ENCODE results near the gene ERC1.
"Not testable (repeated sequence)": the region's sequence is repeated elsewhere in the genome, so short reads cannot be mapped to it uniquely, and the experiment has no call there.

The ERC1 gene

DNA sequence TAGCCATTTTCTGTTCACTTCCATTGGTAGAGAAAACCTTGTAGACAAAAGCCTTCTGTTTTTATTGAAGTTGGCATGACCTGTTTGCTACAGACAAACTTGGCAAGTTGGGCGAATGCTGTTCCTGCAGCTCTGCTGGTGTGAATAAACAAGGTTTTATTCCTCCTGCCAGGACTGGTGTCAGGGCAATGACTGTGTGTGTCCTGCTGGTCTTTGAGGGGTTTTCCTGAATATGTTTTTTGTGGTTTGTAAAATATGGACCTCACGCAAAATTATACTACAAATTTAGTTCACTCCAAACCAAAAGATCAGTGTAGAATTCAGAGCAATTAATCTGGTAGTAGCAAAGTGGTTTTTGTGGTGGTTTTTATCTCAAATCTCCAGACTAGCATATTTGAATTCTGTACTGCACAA, 140.8 kb downstream of the ERC1 start:
- DNase-seq = no peak

DNA sequence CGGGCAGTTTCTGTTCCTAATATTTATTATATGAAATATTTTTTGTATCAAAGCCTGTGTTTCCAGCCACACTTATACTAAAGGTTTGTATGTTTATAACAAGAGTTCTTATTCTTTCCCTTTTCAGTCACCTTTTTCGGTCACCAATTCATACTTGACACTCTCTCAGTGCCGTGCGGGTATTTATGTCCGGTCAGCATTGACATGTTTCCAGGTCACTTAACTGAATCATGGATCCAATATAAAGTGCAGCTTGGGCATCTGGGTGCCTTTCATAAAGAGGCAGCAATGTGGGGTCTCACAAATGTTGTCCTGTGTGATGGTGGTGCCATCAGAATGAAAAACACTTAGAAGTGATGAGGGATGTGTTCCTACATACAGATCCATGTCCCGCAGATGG, 141.3 kb downstream of the ERC1 start:
- DNase-seq = no peak

DNA sequence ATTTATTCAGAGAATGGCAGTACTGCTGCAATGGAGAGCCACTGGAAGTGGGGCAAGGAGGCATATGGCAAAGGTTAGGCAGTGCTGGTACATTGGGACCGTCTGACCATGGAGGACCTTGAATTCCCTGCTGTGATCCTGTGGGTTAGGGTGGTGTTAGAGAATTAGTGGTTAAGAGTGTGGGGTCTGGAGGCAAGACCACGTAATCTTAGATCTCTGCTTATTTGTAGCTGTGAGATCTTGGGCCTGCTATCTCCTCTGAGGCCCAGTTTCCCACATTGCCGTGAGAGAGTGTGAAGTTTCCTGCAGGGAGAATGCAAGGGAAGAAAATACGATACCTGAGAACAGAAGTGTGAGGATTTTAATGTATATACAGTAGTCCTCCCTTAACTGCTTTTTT, 147.7 kb downstream of the ERC1 start:
- DNase-seq = no peak

DNA sequence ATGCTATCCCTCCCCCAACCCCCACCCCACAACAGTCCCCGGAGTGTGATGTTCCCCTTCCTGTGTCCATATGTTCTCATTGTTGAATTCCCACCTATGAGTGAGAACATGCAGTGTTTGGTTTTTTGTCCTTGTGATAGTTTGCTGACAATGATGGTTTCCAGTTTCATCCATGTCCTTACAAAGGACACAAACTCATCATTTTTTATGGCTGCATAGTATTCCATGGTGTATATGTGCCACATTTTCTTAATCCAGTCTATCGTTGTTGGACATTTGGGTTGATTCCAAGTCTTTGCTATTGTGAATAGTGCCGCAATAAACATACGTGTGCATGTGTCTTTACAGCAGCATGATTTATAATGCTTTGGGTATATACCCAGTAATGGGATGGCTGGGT, 155.7 kb downstream of the ERC1 start:
- DNase-seq = not testable (repeated sequence)

DNA sequence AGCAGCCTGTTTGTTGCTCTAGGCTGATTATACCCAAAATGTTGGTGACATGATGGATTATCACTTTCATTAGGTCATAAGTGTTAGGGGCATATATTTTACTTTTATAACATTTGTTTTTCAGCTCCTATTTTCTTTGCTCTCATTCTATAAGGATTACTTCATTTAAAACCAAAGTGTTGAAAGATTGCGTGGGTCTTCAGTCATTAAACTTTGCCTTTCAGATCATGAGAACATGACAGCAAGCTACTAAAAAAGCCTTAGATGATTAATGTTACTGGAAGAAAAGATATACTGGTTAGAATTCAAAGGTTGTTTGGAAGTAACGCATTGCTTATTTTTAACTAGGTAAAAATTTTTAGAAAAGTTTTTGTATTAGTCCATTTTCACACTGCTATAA, 156.8 kb downstream of the ERC1 start:
- DNase-seq = no peak

DNA sequence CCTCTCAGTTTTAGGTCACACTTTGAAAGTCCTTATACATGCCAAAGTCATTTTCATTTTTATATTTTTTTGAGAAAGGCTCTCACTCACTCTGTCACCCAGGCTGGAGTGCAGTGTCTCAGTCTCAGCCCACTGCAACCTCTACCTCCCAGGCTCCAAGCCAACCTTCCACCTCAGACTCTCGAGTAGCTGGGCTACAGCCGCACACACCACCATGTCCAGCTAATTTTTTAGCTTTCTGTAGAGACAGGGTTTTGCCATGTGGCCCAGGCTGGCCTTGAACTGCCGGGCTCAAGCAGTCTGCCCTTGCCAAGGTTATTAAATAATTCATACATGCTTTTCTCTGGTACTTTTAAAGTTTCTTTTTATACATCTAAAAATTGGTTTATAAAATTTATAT, 166.0 kb downstream of the ERC1 start:
- no peak for DNase-seq

DNA sequence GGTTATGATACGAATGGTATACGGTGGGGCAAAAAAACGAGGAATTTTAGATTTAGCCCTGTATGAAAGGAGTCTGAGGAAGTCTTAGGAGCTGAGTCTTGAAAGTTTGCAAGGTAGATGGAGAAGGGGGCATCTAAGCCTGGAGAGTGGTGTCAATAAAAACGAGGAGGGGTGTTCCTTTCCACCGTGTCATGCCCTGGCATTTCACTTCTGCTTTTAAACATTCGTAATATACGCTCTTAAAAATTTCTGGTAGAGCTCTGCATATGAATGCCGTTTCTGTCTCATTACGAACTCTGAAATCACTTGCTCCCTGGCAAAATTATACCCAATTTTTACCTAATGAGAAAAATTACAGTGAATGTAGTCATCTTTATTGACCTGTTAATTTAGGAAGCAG, 170.2 kb downstream of the ERC1 start:
- DNase-seq = no peak

DNA sequence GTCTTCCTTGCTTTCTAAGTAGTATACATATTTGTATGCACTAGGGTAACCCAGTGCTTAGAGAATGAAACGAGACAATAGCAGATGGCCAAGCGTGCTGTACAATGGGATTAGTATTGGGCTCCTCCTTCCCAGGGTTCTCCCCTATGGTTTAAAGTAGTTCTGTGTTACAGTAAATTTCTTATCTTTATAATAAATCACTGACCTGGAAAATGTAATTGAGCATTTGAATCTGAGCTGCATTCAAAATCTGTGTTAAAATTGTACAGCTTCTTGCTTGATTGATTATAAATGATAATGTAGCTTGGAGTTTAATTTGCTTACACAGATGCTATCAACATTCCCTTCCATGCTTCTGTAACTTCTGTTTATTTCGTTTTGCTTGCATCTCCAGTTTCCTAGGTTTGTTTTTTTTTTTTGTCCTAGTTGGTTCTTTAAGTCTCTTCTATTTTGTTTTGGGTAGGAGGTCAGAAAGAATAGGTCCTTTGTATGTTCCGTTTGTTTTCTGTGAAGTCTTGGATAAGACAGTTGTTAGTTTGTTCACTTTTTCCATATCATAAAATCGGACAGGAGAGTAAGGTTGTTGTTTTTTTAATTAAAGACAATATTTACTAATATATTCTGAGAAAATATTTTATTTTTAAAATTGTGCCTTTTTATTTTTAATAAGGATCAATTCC, 171.2 kb downstream of the ERC1 start:
- no peak for DNase-seq

DNA sequence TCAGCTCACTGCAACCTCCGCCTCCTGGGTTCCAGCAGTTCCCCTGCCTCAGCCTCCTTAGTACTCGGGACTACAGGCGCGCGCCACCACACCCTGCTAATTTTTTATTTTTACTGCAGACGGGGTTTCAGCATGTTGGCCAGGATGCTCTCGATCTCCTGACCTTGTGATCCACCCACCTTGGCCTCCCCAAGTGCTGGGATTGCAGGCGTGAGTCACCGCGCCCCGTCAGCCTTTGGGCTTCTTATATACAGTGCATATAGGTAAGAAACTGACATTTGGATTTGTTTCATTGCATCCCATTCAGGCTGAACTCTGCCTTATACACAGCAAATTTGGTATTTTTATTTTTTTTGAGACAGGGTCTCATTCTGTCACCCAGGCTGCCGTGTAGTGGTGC, 176.8 kb downstream of the ERC1 start:
- no peak for DNase-seq

DNA sequence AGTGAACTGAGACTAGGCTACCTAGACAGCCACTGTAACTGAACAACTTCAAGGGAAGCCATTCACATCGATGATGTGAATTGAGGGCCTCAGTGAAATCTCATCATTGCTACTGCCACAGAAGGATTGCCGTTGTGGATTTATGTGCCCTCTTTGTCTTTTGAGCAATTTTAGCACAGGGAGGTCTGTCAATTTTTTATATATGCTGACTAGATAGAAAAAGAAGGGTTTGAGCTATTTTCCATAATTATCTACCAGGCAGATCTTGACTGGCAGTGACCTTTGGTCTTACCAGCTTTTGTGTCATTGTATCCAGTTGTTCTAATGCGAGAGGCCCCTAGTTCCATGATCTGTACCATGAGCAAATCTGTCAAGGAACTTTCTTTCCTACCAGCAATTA, 179.4 kb downstream of the ERC1 start:
- DNase-seq = no peak

DNA sequence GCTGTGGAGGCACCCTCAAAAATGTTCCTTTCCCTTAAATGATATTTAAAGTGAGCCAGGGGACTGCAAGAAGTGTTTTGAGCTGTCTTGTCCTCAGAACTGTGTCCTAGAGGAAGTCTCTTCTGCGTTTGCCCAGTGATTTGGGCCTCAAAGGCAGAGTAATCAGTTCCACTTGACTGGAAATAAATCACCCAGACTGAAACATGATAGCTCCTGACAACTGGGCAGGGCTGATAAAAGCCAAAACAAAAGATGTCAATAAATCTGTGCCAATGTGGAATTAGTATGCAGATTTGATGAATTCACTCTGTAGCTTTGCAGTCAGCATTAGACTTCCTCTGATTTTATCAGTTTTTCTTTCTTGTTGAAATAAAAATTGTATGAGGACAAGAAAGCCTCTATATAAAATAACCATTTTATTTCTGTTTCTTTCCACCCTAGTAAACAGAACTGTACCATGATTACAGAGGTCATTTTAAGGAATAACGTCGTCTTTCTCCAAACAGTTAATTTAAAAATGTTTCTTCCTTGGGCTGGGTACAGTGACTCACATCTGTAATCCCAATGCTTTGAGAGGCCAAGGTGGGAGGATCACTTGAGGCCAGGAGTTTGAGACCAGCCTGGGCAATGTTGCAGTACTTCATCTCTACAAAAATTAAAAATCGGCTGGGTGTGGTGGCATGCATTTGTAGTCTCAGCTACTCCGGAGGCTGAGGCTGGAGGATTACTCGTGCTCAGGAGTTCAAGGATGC, 180.8 kb downstream of the ERC1 start:
- DNase-seq = no peak

DNA sequence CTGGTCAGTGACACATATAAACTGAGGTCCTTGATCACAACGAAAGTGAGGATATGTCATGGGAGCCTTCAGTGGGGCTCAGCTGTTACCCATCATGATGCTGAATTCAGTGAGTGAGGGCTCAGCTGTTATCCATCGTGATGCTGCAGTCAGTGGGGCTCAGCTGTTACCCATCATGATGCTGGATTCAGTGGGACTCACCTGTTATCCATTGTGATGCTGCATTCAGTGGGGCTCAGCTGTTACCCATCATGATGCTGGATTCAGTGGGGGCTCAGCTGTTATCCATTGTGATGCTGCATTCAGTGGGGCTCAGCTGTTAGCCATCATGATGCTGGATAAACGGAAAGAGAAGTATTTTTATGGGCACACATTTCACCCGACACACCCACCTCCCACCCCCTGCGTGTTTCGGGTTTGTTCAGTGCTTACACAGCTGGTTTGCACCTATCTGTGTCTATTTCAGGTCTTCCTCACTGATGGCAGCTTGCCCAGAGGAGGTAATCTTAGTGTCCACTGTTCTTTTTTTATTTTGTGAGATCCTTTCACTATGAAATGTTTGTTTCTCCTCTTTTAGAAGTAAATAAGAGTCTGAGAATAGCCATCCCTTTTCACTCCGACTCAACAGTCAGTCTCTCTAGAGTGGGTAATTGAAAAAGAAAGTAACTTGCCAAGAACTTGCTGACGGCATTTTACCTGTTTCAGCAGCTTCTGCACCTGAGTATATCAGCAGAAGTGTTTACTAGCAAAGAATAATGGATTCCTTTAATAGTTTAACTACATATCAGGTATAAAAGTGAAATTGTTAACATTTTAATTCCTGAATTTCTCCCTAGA, 183.0 kb downstream of the ERC1 start:
- no peak for DNase-seq

DNA sequence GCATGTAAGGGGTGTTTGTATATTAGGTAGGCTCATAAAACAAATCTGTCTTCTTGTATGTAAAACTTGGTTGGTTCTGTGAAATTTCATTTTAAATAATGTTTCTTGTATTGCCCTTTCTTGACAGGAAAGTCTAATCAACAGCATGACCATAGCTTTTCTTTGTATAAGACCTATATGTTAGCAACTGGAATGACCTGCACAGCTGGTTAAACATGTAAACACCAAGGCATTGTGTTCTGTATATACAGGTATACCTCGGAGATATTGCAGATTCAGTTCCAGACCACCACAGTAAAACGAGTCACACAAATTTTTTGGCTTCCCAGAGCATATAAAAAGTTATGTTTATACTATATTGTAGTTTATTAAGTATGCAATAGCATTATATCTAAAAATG, 183.6 kb downstream of the ERC1 start:
- DNase-seq = no peak

DNA sequence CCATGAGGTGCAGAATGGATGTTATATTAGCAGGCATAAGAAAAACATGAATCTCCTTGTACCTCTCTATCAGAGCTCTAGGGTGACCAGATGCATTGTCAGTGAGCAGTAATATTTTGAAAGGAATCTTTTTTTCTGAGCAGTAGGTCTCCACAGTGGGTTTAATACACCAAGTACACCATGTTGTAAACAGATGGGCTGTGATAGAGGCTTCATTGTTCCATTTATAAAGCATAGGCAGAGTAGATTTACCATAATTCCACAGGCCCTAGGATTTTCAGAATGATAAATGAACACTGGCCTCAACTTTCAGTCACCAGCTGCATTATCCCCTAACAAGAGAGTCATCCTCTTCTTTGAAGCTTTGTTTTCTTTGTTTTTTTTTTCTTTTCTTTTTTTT, 185.2 kb downstream of the ERC1 start:
- DNase-seq = no peak

DNA sequence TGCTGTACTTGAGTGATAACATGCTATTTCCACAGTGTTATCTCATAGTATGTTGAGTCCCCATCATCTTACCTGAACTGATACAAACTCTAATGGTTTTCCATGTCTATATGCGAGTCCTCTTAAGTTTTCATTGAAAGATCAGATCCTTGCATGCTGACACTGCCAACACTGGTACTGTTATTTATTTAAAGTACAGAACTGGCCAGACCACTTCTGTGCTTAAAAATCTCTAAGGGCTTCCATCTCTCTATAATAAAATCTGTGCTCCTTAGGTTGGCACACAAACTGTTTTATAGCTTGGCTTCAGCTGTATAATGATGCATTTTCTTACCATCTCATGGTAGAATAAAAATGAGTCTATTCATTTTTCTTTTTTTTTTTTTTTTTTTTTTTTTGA, 188.1 kb downstream of the ERC1 start:
- no peak for DNase-seq

DNA sequence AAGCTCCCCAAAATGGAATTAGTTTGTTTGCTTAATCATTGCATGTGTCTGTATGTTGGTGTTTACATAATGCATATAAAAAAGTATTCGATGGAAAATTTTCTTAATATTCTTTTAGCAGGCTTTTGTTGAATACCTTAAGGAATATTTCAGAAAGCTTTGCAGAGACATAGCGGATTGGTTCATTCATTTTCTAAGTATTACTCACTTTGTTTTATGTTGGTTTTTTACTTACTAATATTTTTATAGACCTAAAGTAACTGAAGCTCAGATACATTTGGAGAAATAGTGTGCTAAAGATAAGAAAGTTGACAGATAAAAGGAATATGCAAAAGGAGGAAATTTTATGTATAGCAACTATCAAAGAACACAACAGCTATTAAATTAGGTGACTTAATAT, 191.0 kb downstream of the ERC1 start:
- no peak for DNase-seq

DNA sequence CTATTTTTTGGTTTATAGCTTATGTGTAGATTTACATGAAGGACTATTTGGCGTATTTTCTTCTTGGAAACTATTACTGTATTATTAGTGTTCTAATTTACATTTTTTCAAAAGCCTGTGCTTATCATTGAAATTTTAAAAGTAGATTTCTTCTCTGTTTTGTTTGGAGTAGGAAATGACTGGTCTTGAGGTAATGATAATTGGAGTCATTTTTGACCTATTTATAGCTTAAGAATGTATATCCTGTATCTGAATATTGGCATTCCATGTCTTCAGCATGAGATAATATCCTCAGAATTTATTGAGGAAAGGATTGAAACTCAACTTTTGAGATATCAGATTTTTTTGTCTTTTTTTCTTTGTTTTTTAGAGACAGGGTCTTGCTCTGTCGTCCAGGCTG, 193.4 kb downstream of the ERC1 start:
- DNase-seq = no peak

DNA sequence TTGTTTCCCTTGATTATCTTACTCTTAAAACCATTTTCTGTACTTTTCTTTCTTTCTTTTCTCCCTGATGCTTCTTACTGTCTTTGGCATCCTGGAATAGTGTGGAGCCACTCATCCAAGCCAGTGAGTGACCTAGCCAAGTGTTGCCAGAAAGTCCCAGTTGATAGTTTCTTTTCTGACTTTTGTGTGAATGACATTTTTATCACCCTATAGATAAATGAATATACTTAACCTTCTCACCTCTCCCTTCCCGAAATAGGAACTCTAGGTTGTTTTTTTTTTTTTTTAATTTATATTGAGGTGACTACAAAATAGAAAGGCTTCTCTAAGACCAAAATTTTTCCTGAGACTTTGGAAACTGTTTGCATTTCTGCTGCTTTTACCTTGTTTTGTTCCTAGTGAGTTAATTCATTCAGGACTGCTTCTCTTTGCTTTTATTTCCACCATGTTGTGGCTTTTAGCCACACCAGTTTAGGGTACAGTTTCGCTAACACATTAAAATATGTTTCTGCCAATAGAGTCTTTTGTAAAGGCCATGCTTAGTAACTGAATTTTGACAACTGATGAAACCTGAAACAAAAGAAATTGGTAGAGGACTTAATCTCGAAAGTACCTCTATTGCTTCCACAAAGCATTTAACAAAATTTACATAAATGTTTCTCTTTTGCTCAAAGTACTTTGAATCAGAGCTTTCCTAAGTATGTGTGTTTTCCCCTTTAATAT, 194.6 kb downstream of the ERC1 start:
- DNase-seq = no peak

DNA sequence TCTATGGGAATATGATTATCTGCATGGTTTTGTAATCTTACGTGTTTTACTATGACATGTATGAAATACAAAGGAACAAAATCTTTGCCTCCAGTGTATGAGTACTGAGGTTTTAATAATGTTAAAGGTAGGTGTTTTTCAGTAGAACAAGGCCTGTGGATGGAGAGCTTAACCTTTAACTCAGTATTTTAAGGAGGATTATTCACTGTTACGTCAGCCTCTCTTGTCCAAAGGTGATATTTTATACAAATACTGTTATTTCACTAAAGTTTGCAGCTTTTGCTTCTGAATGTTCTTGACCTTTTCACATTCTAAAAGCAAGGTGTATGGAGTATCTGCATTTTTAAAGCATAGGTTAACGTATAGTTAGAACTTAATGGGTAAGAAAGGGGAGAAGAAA, 195.3 kb downstream of the ERC1 start:
- DNase-seq = no peak

DNA sequence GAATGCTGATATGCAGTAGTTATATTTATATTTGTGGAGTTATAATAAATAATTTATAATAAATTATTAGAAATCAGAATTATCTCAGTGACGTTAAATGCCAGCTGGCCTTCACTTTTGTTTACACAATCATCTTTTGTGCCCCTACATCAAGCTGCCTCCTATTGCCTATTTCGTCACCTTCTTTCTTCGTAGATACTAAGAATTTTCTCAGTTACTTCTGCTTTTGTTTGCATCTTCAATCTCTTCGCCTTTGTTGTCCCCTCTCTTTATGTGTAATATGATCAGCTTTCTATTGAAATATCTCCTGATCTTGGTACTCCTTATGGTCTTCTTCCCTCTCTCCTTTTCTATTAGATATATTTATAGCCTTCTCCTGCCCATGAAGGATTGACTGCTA, 197.0 kb downstream of the ERC1 start:
- no peak for DNase-seq

DNA sequence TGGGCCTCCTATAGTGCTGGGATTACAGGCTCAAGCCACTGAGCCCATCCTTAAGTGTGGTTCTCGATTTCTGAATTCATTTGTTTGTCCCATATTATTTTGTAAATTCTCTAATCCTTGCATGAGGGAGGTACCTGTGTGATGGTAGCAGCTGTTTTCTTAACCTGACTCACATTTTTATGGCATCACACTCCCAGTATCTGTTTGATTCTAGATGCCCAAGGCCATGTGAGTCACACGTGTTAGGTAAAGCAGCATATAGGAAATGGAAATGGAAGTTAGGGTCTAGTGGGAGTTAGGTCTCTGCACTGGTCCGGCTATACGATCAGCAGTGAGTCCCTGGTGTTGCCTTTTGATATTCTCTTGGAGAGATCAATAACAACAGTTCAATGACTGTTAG, 198.1 kb downstream of the ERC1 start:
- no peak for DNase-seq

DNA sequence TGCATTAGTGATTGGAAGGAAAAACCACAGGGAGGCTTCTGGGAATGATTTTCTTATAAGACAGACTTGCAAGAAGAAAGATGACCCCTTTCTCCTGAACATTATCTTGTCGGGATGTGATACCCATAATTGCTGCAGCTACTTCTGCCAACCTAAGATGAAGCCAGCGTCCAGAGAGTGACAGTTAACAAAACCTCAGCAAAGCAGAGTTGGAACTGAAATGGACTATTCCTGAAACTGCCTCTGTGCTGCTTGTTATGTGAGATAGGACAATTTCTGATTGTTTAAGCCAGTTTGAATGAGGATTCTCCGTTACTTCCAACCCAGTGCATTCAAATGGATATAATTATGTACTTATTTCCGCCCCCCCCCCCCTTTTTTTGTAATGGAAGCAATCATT, 204.5 kb downstream of the ERC1 start:
- no peak for DNase-seq

DNA sequence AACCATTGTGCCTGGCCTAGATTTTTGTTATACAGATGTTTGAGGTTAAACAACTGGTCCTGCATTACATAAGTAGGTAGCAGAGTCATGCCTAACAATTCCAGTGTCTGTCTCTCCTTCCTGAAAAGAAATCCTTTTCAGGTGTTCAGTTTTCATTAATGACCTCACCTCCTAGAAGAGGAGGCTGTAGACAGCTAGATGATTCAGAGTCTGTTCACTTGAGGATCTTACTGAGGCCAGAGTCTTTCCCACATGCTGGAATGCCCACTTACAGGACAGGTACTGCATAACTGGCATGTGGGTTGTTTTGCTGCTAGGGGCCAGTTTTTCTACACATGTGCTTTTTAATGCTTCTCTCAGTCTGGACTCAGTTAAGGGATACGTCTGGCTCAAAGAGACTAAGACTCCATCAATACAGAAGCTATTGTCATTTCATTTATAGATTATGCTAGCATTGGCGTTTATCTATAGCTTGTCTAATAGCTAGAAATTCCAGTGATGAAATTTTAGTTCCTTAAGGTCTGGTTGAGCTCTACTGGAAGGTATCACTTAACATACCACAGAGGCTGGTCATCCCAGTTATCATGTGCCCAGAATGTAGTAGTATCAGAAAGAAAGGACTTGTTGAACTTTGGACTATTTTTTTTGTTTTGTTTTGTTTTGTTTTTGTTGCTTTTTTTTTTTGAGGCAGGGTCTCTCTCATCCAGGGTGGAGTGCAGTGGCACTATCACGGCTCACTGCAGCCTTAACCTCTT, 206.4 kb downstream of the ERC1 start:
- no peak for DNase-seq
